OCI-LY3 (cell line): ENCODE measurements around the gene EXOC4.

Source experiments
- H2AFZ ChIP-seq: fragments of 200-600, 300-600 bp; shearing (Covaris generic); 2 replicates; pipeline ENCODE4 v1.6.0; 2014; ENCODE audit warnings: antibody characterized with exemption, low read depth, low read length
- H3K27ac ChIP-seq: fragments of 200-600, 300-600 bp; sonication (generic); 2 replicates; pipeline ENCODE4 v1.5.1; 2014; ENCODE audit warnings: mild to moderate bottlenecking, low read length, moderate library complexity, mixed read lengths
- H3K27me3 ChIP-seq: fragments of 200-600, 300-600 bp; sonication (generic); 2 replicates; pipeline ENCODE4 v1.6.1; 2014; ENCODE audit warnings: low read depth, low read length, mixed read lengths
- H3K36me3 ChIP-seq: fragments of 200-600, 300-600 bp; sonication (generic); replicated peaks from 2 replicates; pipeline ENCODE3; 2014; ENCODE audit warnings: low read depth, low read length, mixed read lengths
- H3K4me1 ChIP-seq: fragments of 300-600, 200-600 bp; sonication (generic); 2 replicates; pipeline ENCODE4 v1.6.1; 2014; ENCODE audit warnings: low read length, mixed read lengths
- H3K4me2 ChIP-seq: fragments of 200-600, 300-600 bp; sonication (generic); 2 replicates; pipeline ENCODE4 v1.6.1; 2014; ENCODE audit warnings: low read length, mixed read lengths
- H3K4me3 ChIP-seq: fragments of 300-600, 200-600 bp; sonication (generic); 2 replicates; pipeline ENCODE4 v1.5.1; 2014; ENCODE audit warnings: antibody characterized with exemption, mild to moderate bottlenecking, low read length, moderate library complexity
- H3K79me2 ChIP-seq: fragments of 300-600, 200-600 bp; shearing (Covaris generic); 2 replicates; pipeline ENCODE4 v1.6.1; 2014; ENCODE audit warnings: mild to moderate bottlenecking, low read length, mixed read lengths
- H3K9ac ChIP-seq: fragments of 300-600, 200-600 bp; shearing (Covaris generic); 2 replicates; pipeline ENCODE4 v1.6.0; 2014; ENCODE audit warnings: mild to moderate bottlenecking, low read length, moderate library complexity
- H3K9me3 ChIP-seq: fragments of 200-600, 300-600 bp; shearing (Covaris generic); 2 replicates; pipeline ENCODE4 v1.6.1; 2014; ENCODE audit warnings: low read length, mixed read lengths; ENCODE audit not compliant: insufficient read depth
- H4K20me1 ChIP-seq: fragments of 200-600, 300-600 bp; sonication (generic); 2 replicates; pipeline ENCODE4 v1.6.1; 2016; ENCODE audit warnings: low read length, mixed read lengths; ENCODE audit not compliant: insufficient read depth
- CTCF ChIP-seq: fragments of 200-600, 300-600 bp; sonication (generic); IDR thresholded peaks from 2 replicates; pipeline ENCODE4 v1.5.1; 2014; ENCODE audit warnings: antibody characterized with exemption, low read length, low read depth
- EZH2phosphoT487 ChIP-seq: fragments of 200-600 bp; shearing (Covaris generic); IDR thresholded peaks from 2 replicates; pipeline ENCODE4 v1.6.1; 2018; ENCODE audit warnings: antibody characterized with exemption, mixed run types, low read depth

EXOC4 gene

GRCh38 chr7:133885213-133885612 lies 632.3 kb downstream of the EXOC4 start:
- H3K9ac ChIP-seq: no peak overlapping the region
- no peak overlapping the region for H3K27ac ChIP-seq
- no peaks in the 10 kb centered on the region for H3K36me3 ChIP-seq
- no peak overlapping the region for H3K4me2 ChIP-seq
- no peaks in the 10 kb centered on the region for H3K4me1 ChIP-seq
- H2AFZ ChIP-seq: no peak overlapping the region
- no peak for TF ChIP-seq CTCF
- no peak for TF ChIP-seq EZH2phosphoT487
- no peaks in the 10 kb centered on the region for H4K20me1 ChIP-seq
- H3K79me2 ChIP-seq: no peaks in the 10 kb centered on the region
- no peaks in the 10 kb centered on the region for H3K27me3 ChIP-seq
- H3K4me3 ChIP-seq: no peak overlapping the region
- no peaks in the 10 kb centered on the region for H3K9me3 ChIP-seq

GRCh38 chr7:133886086-133886485 lies 633.2 kb downstream of the EXOC4 start:
- Histone ChIP-seq H3K9ac (no peak overlapping the region), H3K27me3 (no peaks in the 10 kb centered on the region), H3K4me2 (no peak overlapping the region), H3K4me3 (no peak overlapping the region), H3K9me3 (no peaks in the 10 kb centered on the region), H3K4me1 (no peaks in the 10 kb centered on the region), H4K20me1 (no peaks in the 10 kb centered on the region), H3K27ac (no peak overlapping the region), H3K79me2 (no peaks in the 10 kb centered on the region), H3K36me3 (no peaks in the 10 kb centered on the region), H2AFZ (no peak overlapping the region)
- TF ChIP-seq EZH2phosphoT487: no peak
- TF ChIP-seq CTCF: no peak

- TF ChIP-seq CTCF (no peak), EZH2phosphoT487 (no peak)
- Histone ChIP-seq H3K9me3 (no peaks in the 10 kb centered on the region), H3K9ac (no peak overlapping the region), H3K79me2 (no peaks in the 10 kb centered on the region), H3K27ac (no peak overlapping the region), H3K4me1 (no peaks in the 10 kb centered on the region), H3K4me3 (no peak overlapping the region), H3K36me3 (no peaks in the 10 kb centered on the region), H3K27me3 (no peaks in the 10 kb centered on the region), H4K20me1 (no peaks in the 10 kb centered on the region), H3K4me2 (no peak overlapping the region), H2AFZ (no peak overlapping the region)
Observed at GRCh38 chr7:133886797-133887196, 633.9 kb downstream of the EXOC4 start.

- Histone ChIP-seq H2AFZ (no peak overlapping the region), H3K4me3 (no peak overlapping the region), H3K4me2 (no peak overlapping the region), H3K79me2 (no peaks in the 10 kb centered on the region), H4K20me1 (no peaks in the 10 kb centered on the region), H3K9me3 (no peaks in the 10 kb centered on the region), H3K36me3 (no peaks in the 10 kb centered on the region), H3K4me1 (no peaks in the 10 kb centered on the region), H3K27ac (no peak overlapping the region), H3K9ac (no peak overlapping the region), H3K27me3 (no peaks in the 10 kb centered on the region)
- TF ChIP-seq CTCF: no peak
- no peak for TF ChIP-seq EZH2phosphoT487
Observed at GRCh38 chr7:133887459-133887858, 634.6 kb downstream of the EXOC4 start.
